WTC11 (cell line): ENCODE data around the gene PLK1. TPM values are rescaled to one million over a fixed set of nuclear protein-coding genes. Genes with fewer than 3 reads are reported as not detected.

Source experiments
- ATAC-seq: fragments of 200-7000 bp; cut with Tn5 transposase; 2 replicates; pipeline ENCODE4 v1.10.0; 2021; ENCODE audit warnings: mild to moderate bottlenecking, moderate library complexity
- CTCF ChIA-PET: fragments of 300-600 bp; sonication (Branson Sonifier 250); formaldehyde crosslinking; loops from one replicate; lab custom pipeline; 2021; ENCODE audit warnings: antibody characterized with exemption; lab: Charles Lee
- POLR2A ChIA-PET: fragments of 350-600 bp; sonication (Branson Sonifier 250); formaldehyde crosslinking; loops from one replicate; lab custom pipeline; 2021; ENCODE audit warnings: antibody characterized with exemption; lab: Charles Lee
- DNase-seq: peaks from one replicate; pipeline ENCODE4 v3.0.0; 2021; ENCODE audit warnings: low spot score
- H3K27ac Mint-ChIP-seq: 2 replicates; pipeline ENCODE4 v1.8.0; 2021; ENCODE audit warnings: mixed read lengths
- H3K27me3 Mint-ChIP-seq: 2 replicates; pipeline ENCODE4 v1.8.0; 2021; ENCODE audit warnings: low read depth, mild to moderate bottlenecking, moderate library complexity, mixed read lengths
- H3K36me3 Mint-ChIP-seq: 2 replicates; pipeline ENCODE4 v1.8.0; 2021; ENCODE audit warnings: mixed read lengths
- H3K4me1 Mint-ChIP-seq: 2 replicates; pipeline ENCODE4 v1.8.0; 2022; ENCODE audit warnings: mixed read lengths
- H3K4me3 Mint-ChIP-seq: 2 replicates; pipeline ENCODE4 v1.8.0; 2021; ENCODE audit warnings: mild to moderate bottlenecking, moderate library complexity, mixed read lengths
- H3K9me3 Mint-ChIP-seq: 2 replicates; pipeline ENCODE4 v1.8.0; 2021; ENCODE audit warnings: mixed read lengths
- CBFB ChIP-seq: sonication (generic); formaldehyde crosslinking; IDR thresholded peaks from 2 replicates; pipeline ENCODE4 v1.8.1; 2022; ENCODE audit warnings: mild to moderate bottlenecking, low read depth, missing genetic modification reagents
- EMX1 ChIP-seq: fragments of 250-450 bp; sonication (Bioruptor Pico); IDR thresholded peaks from 2 replicates; pipeline ENCODE4 v1.8.0; 2021; ENCODE audit warnings: mild to moderate bottlenecking
- ESRRA ChIP-seq: sonication (generic); formaldehyde crosslinking; IDR thresholded peaks from 2 replicates; pipeline ENCODE4 v1.8.1; 2022; ENCODE audit warnings: mild to moderate bottlenecking, missing genetic modification reagents, borderline replicate concordance
- GTF2I ChIP-seq: fragments of 250-450 bp; sonication (Bioruptor Pico); conservative IDR thresholded peaks from 2 replicates; pipeline ENCODE4 v1.4.0; 2021; ENCODE audit warnings: mild to moderate bottlenecking
- JUN ChIP-seq: sonication (generic); formaldehyde crosslinking; IDR thresholded peaks from 2 replicates; pipeline ENCODE4 v1.8.0; 2023; ENCODE audit warnings: mild to moderate bottlenecking, missing genetic modification reagents
- OVOL2 ChIP-seq: fragments of 250-450 bp; sonication (Bioruptor Pico); IDR thresholded peaks from 2 replicates; pipeline ENCODE4 v1.9.0; 2021; ENCODE audit warnings: mild to moderate bottlenecking, borderline replicate concordance
- PRRX2 ChIP-seq: fragments of 250-450 bp; sonication (Bioruptor Pico); IDR thresholded peaks from 2 replicates; pipeline ENCODE4 v1.8.0; 2021; ENCODE audit warnings: mild to moderate bottlenecking
- TEAD4 ChIP-seq: sonication (generic); formaldehyde crosslinking; IDR thresholded peaks from 2 replicates; pipeline ENCODE4 v1.8.0; 2022; ENCODE audit warnings: mild to moderate bottlenecking, missing genetic modification reagents
- TP53 ChIP-seq: sonication (generic); formaldehyde crosslinking; IDR thresholded peaks from 2 replicates; pipeline ENCODE4 v1.8.1; 2023; ENCODE audit warnings: mild to moderate bottlenecking, missing genetic modification reagents
- ZNF121 ChIP-seq: sonication (generic); formaldehyde crosslinking; IDR thresholded peaks from 2 replicates; pipeline ENCODE4 v1.8.0; 2023; ENCODE audit warnings: missing genetic modification reagents
- ZNF138 ChIP-seq: sonication (generic); formaldehyde crosslinking; conservative IDR thresholded peaks from 2 replicates; pipeline ENCODE4 v1.8.1; 2022; ENCODE audit warnings: mild to moderate bottlenecking, moderate library complexity, missing genetic modification reagents
- ZNF396 ChIP-seq: fragments of 250-450 bp; sonication (Bioruptor Pico); IDR thresholded peaks from 2 replicates; pipeline ENCODE4 v1.8.0; 2021; ENCODE audit warnings: mild to moderate bottlenecking, moderate library complexity, borderline replicate concordance
- ZNF671 ChIP-seq: fragments of 250-450 bp; sonication (Bioruptor Pico); IDR thresholded peaks from 2 replicates; pipeline ENCODE4 v1.8.0; 2021; ENCODE audit warnings: mild to moderate bottlenecking
- total RNA-seq: library from RNA; stranded (reverse); gene quantifications from 3 replicates; pipeline ENCODE4 v1.2.3, GENCODE V29; 2021
- TF ChIP-seq, protein P1 (sequence below): sonication (generic); formaldehyde crosslinking; IDR thresholded peaks from 2 replicates; pipeline ENCODE4 v1.8.1; 2023; ENCODE audit warnings: mild to moderate bottlenecking, missing genetic modification reagents, moderate library complexity
- TF ChIP-seq, protein P2 (sequence below): sonication (generic); formaldehyde crosslinking; IDR thresholded peaks from 2 replicates; pipeline ENCODE4 v1.8.1; 2022; ENCODE audit warnings: low read depth, mild to moderate bottlenecking, moderate library complexity, missing genetic modification reagents, borderline replicate concordance
- TF ChIP-seq, protein P3 (sequence below): sonication (generic); formaldehyde crosslinking; IDR thresholded peaks from 2 replicates; pipeline ENCODE4 v1.8.0; 2022; ENCODE audit warnings: mild to moderate bottlenecking, missing genetic modification reagents
- TF ChIP-seq, protein P4 (sequence below): sonication (generic); formaldehyde crosslinking; IDR thresholded peaks from 2 replicates; pipeline ENCODE4 v1.8.0; 2023; ENCODE audit warnings: missing genetic modification reagents
- TF ChIP-seq, protein P5 (sequence below): sonication (generic); formaldehyde crosslinking; conservative IDR thresholded peaks from 2 replicates; pipeline ENCODE4 v1.8.1; 2022; ENCODE audit warnings: mild to moderate bottlenecking, missing genetic modification reagents
- TF ChIP-seq, protein P6 (sequence below): sonication (generic); formaldehyde crosslinking; IDR thresholded peaks from 2 replicates; pipeline ENCODE4 v1.8.0; 2023; ENCODE audit warnings: missing genetic modification reagents, mild to moderate bottlenecking, borderline replicate concordance

PLK1 gene
- total RNA-seq, 1 experiment from 2014 or later, result 167 TPM

DNA sequence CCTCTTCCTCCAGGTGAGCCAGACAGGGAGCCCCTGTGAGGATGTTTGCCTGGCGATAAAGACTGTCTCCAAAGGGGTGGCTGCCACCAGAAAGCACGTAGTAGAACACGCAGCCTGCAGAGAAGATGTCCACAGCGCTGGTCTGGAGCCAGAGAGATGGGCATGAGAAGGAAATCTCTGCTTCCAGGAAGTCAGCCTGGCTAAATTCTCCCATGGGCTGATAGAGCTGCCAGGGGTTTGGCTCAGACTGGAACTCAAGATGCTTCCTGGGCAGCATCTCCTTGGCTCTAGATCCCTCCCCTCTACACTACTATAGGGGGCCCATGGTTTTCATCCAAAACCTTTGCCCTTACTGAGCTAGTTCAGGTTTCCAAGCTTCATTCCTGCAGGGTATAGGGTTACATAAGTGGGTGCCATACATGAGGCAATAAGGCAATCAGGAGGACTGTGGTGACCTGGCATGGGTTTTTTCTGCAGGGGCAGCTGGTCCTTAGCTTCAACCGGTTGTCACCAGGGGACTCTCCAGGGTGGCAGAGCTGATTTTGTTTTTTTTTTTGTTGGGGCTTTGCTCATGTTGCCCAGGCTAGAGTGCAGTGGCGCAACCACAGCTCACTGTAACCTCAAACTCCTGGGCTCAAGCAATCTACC is 13.6 kb downstream of the PLK1 start:
- ChIA-PET POLR2A (interaction anchor here (0.6 kb wide), 1 partner anchor 69 kb away, joined by 4 read pairs; no protein-coding TSS in a partner anchor), CTCF (interaction anchor here (1.9 to 2.1 kb wide), 2 partner anchors 14 to 35 kb away, joined by 6 to 7 read pairs; partner anchors contain the start of gene PLK1)
- ATAC-seq (no peak), DNase-seq (no peak)
- H3K36me3 Mint-ChIP-seq, result peaks cover 37% of the 10 kb centered on the region
- H3K4me1 Mint-ChIP-seq, result peaks cover 12% of the 10 kb centered on the region
- no peaks in the 10 kb centered on the region for H3K27me3 Mint-ChIP-seq
- H3K27ac Mint-ChIP-seq, result no peak overlapping the region
- H3K9me3 Mint-ChIP-seq, result no peaks in the 10 kb centered on the region
- TF ChIP-seq JUN (CRISPR knock-in tag) (no peak), TEAD4 (CRISPR knock-in tag) (no peak), OVOL2 (no peak), EMX1 (no peak), CBFB (CRISPR knock-in tag) (no peak), ESRRA (CRISPR knock-in tag) (no peak), ZNF396 (CRISPR knock-in tag) (no peak), GTF2I (no peak), TP53 (CRISPR knock-in tag) (no peak)
- TF ChIP-seq, protein P1, sequence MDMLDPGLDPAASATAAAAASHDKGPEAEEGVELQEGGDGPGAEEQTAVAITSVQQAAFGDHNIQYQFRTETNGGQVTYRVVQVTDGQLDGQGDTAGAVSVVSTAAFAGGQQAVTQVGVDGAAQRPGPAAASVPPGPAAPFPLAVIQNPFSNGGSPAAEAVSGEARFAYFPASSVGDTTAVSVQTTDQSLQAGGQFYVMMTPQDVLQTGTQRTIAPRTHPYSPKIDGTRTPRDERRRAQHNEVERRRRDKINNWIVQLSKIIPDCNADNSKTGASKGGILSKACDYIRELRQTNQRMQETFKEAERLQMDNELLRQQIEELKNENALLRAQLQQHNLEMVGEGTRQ (CRISPR knock-in tag), result no peak
- TF ChIP-seq, protein P2, sequence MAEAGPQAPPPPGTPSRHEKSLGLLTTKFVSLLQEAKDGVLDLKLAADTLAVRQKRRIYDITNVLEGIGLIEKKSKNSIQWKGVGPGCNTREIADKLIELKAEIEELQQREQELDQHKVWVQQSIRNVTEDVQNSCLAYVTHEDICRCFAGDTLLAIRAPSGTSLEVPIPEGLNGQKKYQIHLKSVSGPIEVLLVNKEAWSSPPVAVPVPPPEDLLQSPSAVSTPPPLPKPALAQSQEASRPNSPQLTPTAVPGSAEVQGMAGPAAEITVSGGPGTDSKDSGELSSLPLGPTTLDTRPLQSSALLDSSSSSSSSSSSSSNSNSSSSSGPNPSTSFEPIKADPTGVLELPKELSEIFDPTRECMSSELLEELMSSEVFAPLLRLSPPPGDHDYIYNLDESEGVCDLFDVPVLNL (CRISPR knock-in tag), result no peak
- TF ChIP-seq, protein P3, sequence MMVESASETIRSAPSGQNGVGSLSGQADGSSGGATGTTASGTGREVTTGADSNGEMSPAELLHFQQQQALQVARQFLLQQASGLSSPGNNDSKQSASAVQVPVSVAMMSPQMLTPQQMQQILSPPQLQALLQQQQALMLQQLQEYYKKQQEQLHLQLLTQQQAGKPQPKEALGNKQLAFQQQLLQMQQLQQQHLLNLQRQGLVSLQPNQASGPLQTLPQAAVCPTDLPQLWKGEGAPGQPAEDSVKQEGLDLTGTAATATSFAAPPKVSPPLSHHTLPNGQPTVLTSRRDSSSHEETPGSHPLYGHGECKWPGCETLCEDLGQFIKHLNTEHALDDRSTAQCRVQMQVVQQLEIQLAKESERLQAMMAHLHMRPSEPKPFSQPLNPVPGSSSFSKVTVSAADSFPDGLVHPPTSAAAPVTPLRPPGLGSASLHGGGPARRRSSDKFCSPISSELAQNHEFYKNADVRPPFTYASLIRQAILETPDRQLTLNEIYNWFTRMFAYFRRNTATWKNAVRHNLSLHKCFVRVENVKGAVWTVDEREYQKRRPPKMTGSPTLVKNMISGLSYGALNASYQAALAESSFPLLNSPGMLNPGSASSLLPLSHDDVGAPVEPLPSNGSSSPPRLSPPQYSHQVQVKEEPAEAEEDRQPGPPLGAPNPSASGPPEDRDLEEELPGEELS, result no peak
- TF ChIP-seq, protein P4, sequence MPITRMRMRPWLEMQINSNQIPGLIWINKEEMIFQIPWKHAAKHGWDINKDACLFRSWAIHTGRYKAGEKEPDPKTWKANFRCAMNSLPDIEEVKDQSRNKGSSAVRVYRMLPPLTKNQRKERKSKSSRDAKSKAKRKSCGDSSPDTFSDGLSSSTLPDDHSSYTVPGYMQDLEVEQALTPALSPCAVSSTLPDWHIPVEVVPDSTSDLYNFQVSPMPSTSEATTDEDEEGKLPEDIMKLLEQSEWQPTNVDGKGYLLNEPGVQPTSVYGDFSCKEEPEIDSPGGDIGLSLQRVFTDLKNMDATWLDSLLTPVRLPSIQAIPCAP, result no peak
- TF ChIP-seq, protein P5, sequence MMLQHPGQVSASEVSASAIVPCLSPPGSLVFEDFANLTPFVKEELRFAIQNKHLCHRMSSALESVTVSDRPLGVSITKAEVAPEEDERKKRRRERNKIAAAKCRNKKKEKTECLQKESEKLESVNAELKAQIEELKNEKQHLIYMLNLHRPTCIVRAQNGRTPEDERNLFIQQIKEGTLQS (CRISPR knock-in tag), result no peak
- H3K4me3 Mint-ChIP-seq, result no peak overlapping the region

DNA sequence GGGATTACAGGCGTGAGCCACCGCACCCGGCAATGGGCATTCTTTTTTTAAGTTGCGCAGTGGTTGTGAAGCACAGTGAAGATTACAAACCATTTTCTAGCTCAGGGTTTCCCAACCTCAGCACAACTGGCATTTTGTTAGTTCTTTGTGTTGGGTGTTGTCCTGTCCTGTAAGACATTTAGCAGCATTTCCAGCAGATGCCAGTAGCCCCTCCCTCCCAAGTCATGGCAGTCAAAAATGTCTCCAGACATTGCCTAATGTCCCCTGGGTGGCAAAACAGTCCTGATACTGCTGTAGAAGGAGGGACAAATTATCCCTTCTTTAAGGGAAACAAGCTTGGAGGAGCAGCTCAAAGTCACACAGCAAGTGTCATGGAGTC is 15.6 kb downstream of the PLK1 start:
- CTCF ChIA-PET, result interaction anchor here (0.5 to 1.9 kb wide), 12 partner anchors 14 to 351 kb away, joined by 3 to 9 read pairs (median 4); partner anchors contain the start of genes EARS2, PLK1 and UBFD1

DNA sequence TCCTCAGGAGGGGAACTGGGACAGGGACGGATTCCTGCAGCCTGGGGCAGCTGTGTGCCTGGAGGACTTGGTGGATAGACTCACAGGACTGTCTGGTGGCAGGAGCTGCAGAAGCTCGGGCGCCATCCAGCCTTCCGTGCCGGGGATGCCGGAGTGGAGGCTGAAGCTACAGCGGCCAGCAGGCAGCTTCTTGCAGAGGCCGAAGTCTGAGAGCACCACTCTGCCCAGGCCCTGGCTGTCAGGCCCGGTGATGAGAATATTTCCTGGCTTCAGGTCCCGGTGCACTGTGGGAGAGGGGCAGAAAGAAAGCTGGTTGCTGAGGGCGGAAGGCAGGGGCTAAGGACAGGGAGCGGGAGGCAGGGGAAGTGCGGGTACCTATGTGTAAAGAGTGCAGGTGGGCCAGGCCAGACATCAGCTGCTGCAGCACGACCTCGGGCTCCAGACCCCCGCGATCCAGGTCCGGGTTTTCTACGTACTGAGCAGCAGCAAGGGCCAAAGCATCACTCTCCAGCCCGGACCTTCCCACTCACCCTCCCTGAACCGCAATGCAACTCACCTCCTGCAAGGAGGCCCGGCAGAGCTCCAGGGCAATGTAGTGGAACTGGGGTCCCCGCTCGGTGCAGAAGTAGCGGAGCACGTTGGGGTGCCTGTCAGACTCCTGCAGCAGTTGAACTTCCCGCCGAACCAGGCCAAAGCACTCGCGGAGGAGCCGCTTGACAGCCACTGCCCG is 16.1 kb downstream of the PLK1 start:
- Mint-ChIP-seq H3K27ac (peak overlapping the region; percentile 69), H3K9me3 (no peaks in the 10 kb centered on the region), H3K36me3 (peaks cover 12% of the 10 kb centered on the region), H3K27me3 (no peaks in the 10 kb centered on the region), H3K4me1 (peaks cover 12% of the 10 kb centered on the region), H3K4me3 (peak overlapping the region; percentile 79)
- ChIA-PET POLR2A (interaction anchor here (0.6 to 1.7 kb wide), 5 partner anchors 11 to 286 kb away, joined by 3 to 30 read pairs (median 3); partner anchors contain the start of gene PLK1), CTCF (interaction anchor here (0.5 to 1.9 kb wide), 12 partner anchors 15 to 351 kb away, joined by 3 to 9 read pairs (median 4); partner anchors contain the start of genes EARS2, PLK1 and UBFD1)
- peak; percentile 88 for ATAC-seq
- peak; percentile 85 for DNase-seq
- TF ChIP-seq TEAD4 (CRISPR knock-in tag), result no peak
- no peak for TF ChIP-seq ZNF671 (CRISPR knock-in tag)
- TF ChIP-seq ZNF121 (CRISPR knock-in tag), result 0 out of 2 replicates have a peak, but pooled peaks have one; percentile 7
- no peak for TF ChIP-seq ZNF138 (CRISPR knock-in tag)
- TF ChIP-seq, protein P6, sequence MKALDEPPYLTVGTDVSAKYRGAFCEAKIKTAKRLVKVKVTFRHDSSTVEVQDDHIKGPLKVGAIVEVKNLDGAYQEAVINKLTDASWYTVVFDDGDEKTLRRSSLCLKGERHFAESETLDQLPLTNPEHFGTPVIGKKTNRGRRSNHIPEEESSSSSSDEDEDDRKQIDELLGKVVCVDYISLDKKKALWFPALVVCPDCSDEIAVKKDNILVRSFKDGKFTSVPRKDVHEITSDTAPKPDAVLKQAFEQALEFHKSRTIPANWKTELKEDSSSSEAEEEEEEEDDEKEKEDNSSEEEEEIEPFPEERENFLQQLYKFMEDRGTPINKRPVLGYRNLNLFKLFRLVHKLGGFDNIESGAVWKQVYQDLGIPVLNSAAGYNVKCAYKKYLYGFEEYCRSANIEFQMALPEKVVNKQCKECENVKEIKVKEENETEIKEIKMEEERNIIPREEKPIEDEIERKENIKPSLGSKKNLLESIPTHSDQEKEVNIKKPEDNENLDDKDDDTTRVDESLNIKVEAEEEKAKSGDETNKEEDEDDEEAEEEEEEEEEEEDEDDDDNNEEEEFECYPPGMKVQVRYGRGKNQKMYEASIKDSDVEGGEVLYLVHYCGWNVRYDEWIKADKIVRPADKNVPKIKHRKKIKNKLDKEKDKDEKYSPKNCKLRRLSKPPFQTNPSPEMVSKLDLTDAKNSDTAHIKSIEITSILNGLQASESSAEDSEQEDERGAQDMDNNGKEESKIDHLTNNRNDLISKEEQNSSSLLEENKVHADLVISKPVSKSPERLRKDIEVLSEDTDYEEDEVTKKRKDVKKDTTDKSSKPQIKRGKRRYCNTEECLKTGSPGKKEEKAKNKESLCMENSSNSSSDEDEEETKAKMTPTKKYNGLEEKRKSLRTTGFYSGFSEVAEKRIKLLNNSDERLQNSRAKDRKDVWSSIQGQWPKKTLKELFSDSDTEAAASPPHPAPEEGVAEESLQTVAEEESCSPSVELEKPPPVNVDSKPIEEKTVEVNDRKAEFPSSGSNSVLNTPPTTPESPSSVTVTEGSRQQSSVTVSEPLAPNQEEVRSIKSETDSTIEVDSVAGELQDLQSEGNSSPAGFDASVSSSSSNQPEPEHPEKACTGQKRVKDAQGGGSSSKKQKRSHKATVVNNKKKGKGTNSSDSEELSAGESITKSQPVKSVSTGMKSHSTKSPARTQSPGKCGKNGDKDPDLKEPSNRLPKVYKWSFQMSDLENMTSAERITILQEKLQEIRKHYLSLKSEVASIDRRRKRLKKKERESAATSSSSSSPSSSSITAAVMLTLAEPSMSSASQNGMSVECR (CRISPR knock-in tag), result no peak

More for the DNA sequence above, 15.6 kb downstream of the PLK1 start:
- ATAC-seq (no peak), DNase-seq (no peak)
- no peak for TF ChIP-seq PRRX2 (CRISPR knock-in tag)
- Mint-ChIP-seq H3K27ac (peak overlapping the region; percentile 69; the same call in 1 of the 2 replicates), H3K9me3 (no peaks in the 10 kb centered on the region), H3K4me3 (peak overlapping the region; percentile 79), H3K4me1 (peaks cover 12% of the 10 kb centered on the region), H3K27me3 (no peaks in the 10 kb centered on the region), H3K36me3 (peaks cover 17% of the 10 kb centered on the region)
- POLR2A ChIA-PET, result interaction anchor here (0.9 to 1.7 kb wide), 5 partner anchors 9 to 34 kb away, joined by 3 to 30 read pairs (median 3); partner anchors contain the start of gene PLK1
